PC-9 (cell line): ENCODE data around the gene EBPL.

ENCODE experiments used
- EZH2 ChIP-seq: fragments of 200-600 bp; sonication (generic); IDR thresholded peaks from 2 replicates; pipeline ENCODE4 v1.8.0; 2017; ENCODE audit warnings: antibody characterized with exemption, low read depth
- TF ChIP-seq, protein P1 (sequence below): fragments of 200-600 bp; sonication (generic); conservative IDR thresholded peaks from 2 replicates; pipeline ENCODE4 v1.6.1; 2017; ENCODE audit warnings: mixed run types, antibody characterized with exemption, mild to moderate bottlenecking, moderate library complexity

- TF ChIP-seq, protein P1, sequence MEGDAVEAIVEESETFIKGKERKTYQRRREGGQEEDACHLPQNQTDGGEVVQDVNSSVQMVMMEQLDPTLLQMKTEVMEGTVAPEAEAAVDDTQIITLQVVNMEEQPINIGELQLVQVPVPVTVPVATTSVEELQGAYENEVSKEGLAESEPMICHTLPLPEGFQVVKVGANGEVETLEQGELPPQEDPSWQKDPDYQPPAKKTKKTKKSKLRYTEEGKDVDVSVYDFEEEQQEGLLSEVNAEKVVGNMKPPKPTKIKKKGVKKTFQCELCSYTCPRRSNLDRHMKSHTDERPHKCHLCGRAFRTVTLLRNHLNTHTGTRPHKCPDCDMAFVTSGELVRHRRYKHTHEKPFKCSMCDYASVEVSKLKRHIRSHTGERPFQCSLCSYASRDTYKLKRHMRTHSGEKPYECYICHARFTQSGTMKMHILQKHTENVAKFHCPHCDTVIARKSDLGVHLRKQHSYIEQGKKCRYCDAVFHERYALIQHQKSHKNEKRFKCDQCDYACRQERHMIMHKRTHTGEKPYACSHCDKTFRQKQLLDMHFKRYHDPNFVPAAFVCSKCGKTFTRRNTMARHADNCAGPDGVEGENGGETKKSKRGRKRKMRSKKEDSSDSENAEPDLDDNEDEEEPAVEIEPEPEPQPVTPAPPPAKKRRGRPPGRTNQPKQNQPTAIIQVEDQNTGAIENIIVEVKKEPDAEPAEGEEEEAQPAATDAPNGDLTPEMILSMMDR: no peak
- no peak for TF ChIP-seq EZH2
Observed at GRCh38 chr13:49693877-49694276, 2.6 kb upstream of the EBPL start.
